GM12878 (cell line): ENCODE results near the gene SORBS1. TPM values are rescaled to one million over a fixed set of nuclear protein-coding genes. Genes with fewer than 3 reads are reported as not detected.

Experiments used
- CREB1 ChIP-seq: IDR thresholded peaks from 2 replicates; pipeline ENCODE4 v1.6.1; 2012; ENCODE audit warnings: low read depth, mild to moderate bottlenecking, inconsistent platforms
- HDGF ChIP-seq: fragments of 450-650 bp; IDR thresholded peaks from 2 replicates; pipeline ENCODE4 v1.6.1; 2016; ENCODE audit warnings: antibody characterized with exemption
- STAT1 ChIP-seq: fragments of 450-650 bp; conservative IDR thresholded peaks from 2 replicates; pipeline ENCODE4 v1.6.1; 2014; ENCODE audit warnings: antibody characterized with exemption, mild to moderate bottlenecking
- TCF3 ChIP-seq: IDR thresholded peaks from 2 replicates; pipeline ENCODE4 v1.6.1; 2012; ENCODE audit warnings: low read depth, mild to moderate bottlenecking, low read length, borderline replicate concordance; ENCODE audit not compliant: insufficient read depth
- ZBED1 ChIP-seq: IDR thresholded peaks from 2 replicates; pipeline ENCODE4 v1.6.1; 2016; ENCODE audit warnings: borderline replicate concordance
- ZNF207 ChIP-seq: fragments of 450-650 bp; IDR thresholded peaks from 2 replicates; pipeline ENCODE4 v1.6.1; 2014; ENCODE audit warnings: antibody characterized with exemption, mild to moderate bottlenecking, borderline replicate concordance
- polyA plus RNA-seq, 11 experiments: library from polyadenylated mRNA; depleted of rRNA in 4 of 11; unstranded in 6 of 11; stranded (reverse) in 5 of 11; fragments of >200 nt; fragmentation: Nextera tagmentation in 4 of 11; fragmentation: Illumina TruSeq in 1 of 11; extraction: Ambion mirVana in 4 of 11; extraction: Trizol in 1 of 11; gene quantifications; 1 replicate in 1 of 11; 2 replicates in 10 of 11; pipeline versions ENCODE4 v1.2.1 to v1.2.3, GENCODE V29; 2011 to 2016; ENCODE audit warnings: inconsistent platforms in 2 of 11, missing spikeins in 2 of 11, low read depth in 1 of 11
- total RNA-seq, 4 experiments: library from RNA; depleted of rRNA in 3 of 4; stranded (reverse); fragments of >200 nt in 3 of 4; fragmentation: Illumina TruSeq in 1 of 4; extraction: Trizol in 1 of 4; gene quantifications; 2 replicates each; pipeline versions ENCODE4 v1.2.1 to v1.2.3, GENCODE V29; 2013 to 2021
- TF ChIP-seq, protein P1 (sequence below): fragments of 450-650 bp; IDR thresholded peaks from 2 replicates; pipeline ENCODE4 v1.6.1; 2018; ENCODE audit warnings: borderline replicate concordance, mild to moderate bottlenecking; ENCODE audit not compliant: partially characterized antibody
- TF ChIP-seq, protein P2 (sequence below): IDR thresholded peaks from 2 replicates; pipeline ENCODE4 v1.6.1; 2011; ENCODE audit warnings: borderline replicate concordance, low read depth, mild to moderate bottlenecking, moderate library complexity, low read length; ENCODE audit not compliant: insufficient read depth, poor library complexity, severe bottlenecking

Gene SORBS1
- total and polyA plus RNA-seq, 10 of the 15 experiments (the other 5 are each of a cell fraction or from before 2014, with no cell fraction given): 0.13 to 0.75 (median 0.39) TPM

DNA sequence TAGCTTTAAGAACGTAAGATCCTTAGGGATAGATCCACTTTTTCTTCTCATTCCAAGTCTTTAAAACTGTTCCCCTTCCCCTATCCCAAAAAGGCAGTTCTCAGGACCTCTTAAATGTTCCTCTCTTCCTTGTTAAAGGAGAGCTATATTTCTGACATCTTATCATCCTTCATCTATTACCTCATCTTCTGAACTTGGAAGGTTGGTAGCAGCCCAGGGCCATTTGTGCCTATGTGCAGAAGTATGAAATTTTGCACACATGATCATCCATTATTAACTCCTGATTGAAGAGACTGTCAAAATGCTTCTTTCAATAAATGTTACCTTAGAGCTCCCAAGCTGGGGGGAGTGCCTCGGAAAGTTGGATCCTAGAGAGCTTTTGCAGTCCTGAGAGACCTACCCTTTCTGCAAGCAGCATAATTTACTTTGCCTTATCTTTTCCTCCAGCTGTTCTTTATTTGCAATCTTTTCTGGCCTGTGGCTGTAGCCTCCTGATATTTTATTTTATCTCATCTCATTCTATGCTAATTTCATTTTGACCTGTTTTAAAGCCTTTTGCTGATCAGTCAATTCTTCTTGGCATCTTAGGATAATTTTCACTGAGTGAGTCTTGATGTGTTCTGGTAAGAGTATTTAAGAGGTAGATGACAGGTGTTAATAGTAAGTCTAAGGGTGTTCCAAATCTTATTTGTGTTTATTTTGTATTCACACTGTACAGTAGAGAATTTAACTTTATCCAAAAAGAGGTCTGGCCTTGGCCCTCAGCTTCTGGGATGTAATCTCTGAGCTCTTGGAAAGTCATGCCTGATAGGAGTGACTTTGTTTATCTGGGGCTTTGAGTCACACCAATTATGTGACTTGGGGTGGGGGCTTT is 135.3 kb downstream of the SORBS1 start (continued):
- TF ChIP-seq ZBED1: no peak
- TF ChIP-seq HDGF: no peak
- TF ChIP-seq, protein P1, sequence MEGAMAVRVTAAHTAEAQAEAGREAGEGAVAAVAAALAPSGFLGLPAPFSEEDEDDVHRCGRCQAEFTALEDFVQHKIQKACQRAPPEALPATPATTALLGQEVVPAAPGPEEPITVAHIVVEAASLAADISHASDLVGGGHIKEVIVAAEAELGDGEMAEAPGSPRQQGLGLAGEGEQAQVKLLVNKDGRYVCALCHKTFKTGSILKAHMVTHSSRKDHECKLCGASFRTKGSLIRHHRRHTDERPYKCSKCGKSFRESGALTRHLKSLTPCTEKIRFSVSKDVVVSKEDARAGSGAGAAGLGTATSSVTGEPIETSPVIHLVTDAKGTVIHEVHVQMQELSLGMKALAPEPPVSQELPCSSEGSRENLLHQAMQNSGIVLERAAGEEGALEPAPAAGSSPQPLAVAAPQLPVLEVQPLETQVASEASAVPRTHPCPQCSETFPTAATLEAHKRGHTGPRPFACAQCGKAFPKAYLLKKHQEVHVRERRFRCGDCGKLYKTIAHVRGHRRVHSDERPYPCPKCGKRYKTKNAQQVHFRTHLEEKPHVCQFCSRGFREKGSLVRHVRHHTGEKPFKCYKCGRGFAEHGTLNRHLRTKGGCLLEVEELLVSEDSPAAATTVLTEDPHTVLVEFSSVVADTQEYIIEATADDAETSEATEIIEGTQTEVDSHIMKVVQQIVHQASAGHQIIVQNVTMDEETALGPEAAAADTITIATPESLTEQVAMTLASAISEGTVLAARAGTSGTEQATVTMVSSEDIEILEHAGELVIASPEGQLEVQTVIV: no peak
- TF ChIP-seq ZNF207: no peak
- TF ChIP-seq, protein P2, sequence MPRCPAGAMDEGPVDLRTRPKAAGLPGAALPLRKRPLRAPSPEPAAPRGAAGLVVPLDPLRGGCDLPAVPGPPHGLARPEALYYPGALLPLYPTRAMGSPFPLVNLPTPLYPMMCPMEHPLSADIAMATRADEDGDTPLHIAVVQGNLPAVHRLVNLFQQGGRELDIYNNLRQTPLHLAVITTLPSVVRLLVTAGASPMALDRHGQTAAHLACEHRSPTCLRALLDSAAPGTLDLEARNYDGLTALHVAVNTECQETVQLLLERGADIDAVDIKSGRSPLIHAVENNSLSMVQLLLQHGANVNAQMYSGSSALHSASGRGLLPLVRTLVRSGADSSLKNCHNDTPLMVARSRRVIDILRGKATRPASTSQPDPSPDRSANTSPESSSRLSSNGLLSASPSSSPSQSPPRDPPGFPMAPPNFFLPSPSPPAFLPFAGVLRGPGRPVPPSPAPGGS: no peak
- TF ChIP-seq CREB1: no peak
- TF ChIP-seq STAT1: no peak
- TF ChIP-seq TCF3: no peak
